Measurements from ENCODE around the gene REXO4. TPM values are rescaled to one million over a fixed set of nuclear protein-coding genes. Genes with fewer than 3 reads are reported as not detected.
"Not testable (repeated sequence)": the region's sequence is repeated elsewhere in the genome, so short reads cannot be mapped to it uniquely, and the experiment has no call there.

Gene REXO4
- total RNA-seq, 1 experiment from 2014 or later = 43.6 TPM

- no peaks in the 10 kb centered on the region for H3K27me3 ChIP-seq (replicated peaks; ENCODE audit: control insufficient read depth, insufficient read depth, low read length)
- Mint-ChIP-seq H3K4me1 (ENCODE audit: low read depth, unreplicated experiment) (no peaks in the 10 kb centered on the region), H3K27me3 (ENCODE audit: insufficient read depth, unreplicated experiment) (no peaks in the 10 kb centered on the region), H3K36me3 (ENCODE audit: insufficient read depth, unreplicated experiment) (peaks cover 2% of the 10 kb centered on the region), H3K27ac (ENCODE audit: unreplicated experiment) (no peak overlapping the region), H3K4me3 (ENCODE audit: unreplicated experiment) (no peak overlapping the region), H3K9me3 (ENCODE audit: unreplicated experiment) (no peaks in the 10 kb centered on the region)
- intact Hi-C loops (cut with micrococcal nuclease; ENCODE audit: unreplicated experiment) = no loop called here
- H3K4me3 ChIP-seq (ENCODE audit: low read depth, low read length) = no peak overlapping the region
- no peaks in the 10 kb centered on the region for H3K9me3 ChIP-seq
- no peaks in the 10 kb centered on the region for H3K36me3 ChIP-seq (ENCODE audit: control insufficient read depth, insufficient read depth, low read length)
- no TSS peak for BruUV-seq (replicated peaks)
- ChIA-PET POLR2A (no interaction called here), CTCF (interaction anchor here (1.0 to 1.4 kb wide), 2 partner anchors 19 to 63 kb away, joined by 3 to 5 read pairs; partner anchors contain the start of gene CACFD1)
- peak in 1 of 2 experiments; percentile 51 for DNase-seq
- TF ChIP-seq CTCF (IDR thresholded peaks at IDR 0.05; ENCODE audit: insufficient read depth in 1 of 2, low read depth in 1 of 2, low read length in 1 of 2, severe bottlenecking in 1 of 2, unreplicated experiment in 1 of 2) = peak in 1 of 2 experiments; percentile 37
- H3K4me1 ChIP-seq = peaks cover 4% of the 10 kb centered on the region; the same call in 1 of the 2 replicates
Measured at GRCh38 chr9:133396952-133397351, 20.9 kb downstream of the REXO4 start.

DNA sequence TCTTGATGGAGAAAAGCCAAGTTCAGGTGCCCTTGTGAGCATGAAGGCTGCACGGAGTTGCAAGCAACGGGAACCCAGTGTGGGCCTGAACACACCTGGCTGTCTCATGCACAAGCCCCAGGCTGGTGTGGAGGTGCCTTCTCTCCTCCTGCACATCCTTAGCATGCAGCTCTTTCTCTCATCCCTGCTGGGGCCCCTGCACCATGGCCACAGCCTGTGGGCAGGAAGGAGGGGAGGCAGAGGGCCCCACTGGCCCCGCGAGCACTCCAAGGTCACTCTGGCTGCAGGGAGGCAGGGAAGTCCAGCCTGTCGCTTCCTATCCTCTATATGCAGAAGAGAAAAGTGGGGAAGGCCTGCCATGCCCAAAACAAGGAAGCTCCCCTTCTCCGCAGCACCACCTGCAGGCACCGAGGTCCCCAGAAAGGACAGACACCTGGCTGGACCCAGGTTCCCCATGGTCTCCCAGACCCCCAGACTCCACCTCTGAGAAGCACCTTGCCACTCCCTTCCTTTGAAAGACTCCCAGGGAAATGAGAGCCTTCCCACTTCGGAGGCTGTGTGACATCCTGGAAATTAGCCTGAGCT, 23.0 kb downstream of the REXO4 start:
- Mint-ChIP-seq H3K4me3 (ENCODE audit: unreplicated experiment) (no peak overlapping the region), H3K9me3 (ENCODE audit: unreplicated experiment) (no peaks in the 10 kb centered on the region), H3K36me3 (ENCODE audit: insufficient read depth, unreplicated experiment) (no peaks in the 10 kb centered on the region), H3K27me3 (ENCODE audit: insufficient read depth, unreplicated experiment) (no peaks in the 10 kb centered on the region), H3K27ac (ENCODE audit: unreplicated experiment) (no peak overlapping the region), H3K4me1 (ENCODE audit: low read depth, unreplicated experiment) (peaks cover 2% of the 10 kb centered on the region)
- Histone ChIP-seq H3K27me3 (replicated peaks; ENCODE audit: control insufficient read depth, insufficient read depth, low read length) (no peaks in the 10 kb centered on the region), H3K4me1 (peaks cover 17% of the 10 kb centered on the region), H3K4me3 (ENCODE audit: low read depth, low read length) (no peak overlapping the region), H3K9me3 (no peaks in the 10 kb centered on the region), H3K36me3 (ENCODE audit: control insufficient read depth, insufficient read depth, low read length) (no peaks in the 10 kb centered on the region)
- no TSS peak for BruUV-seq (replicated peaks)
- no peak for DNase-seq
- CTCF ChIA-PET = interaction anchor here (0.9 kb wide), 1 partner anchor 19 kb away, joined by 3 read pairs; the partner anchor contains the start of gene STKLD1
- peak in 1 of 2 experiments; percentile 12 for TF ChIP-seq CTCF (IDR thresholded peaks at IDR 0.05; ENCODE audit: insufficient read depth in 1 of 2, low read depth in 1 of 2, low read length in 1 of 2, severe bottlenecking in 1 of 2, unreplicated experiment in 1 of 2)
- POLR2A ChIA-PET = interaction anchor here (0.6 kb wide), 2 partner anchors 27 to 325 kb away, joined by 3 read pairs; no protein-coding TSS in a partner anchor
- intact Hi-C loops (cut with micrococcal nuclease; ENCODE audit: unreplicated experiment) = loop anchor here (2.0 kb wide), 1 partner anchor 38 kb away; the partner anchor contains the start of genes SURF1 and SURF2

- Histone ChIP-seq H3K9me3 (no peaks in the 10 kb centered on the region), H3K36me3 (ENCODE audit: control insufficient read depth, insufficient read depth, low read length) (no peaks in the 10 kb centered on the region), H3K4me1 (peaks cover 17% of the 10 kb centered on the region), H3K4me3 (ENCODE audit: low read depth, low read length) (no peak overlapping the region), H3K27me3 (replicated peaks; ENCODE audit: control insufficient read depth, insufficient read depth, low read length) (no peaks in the 10 kb centered on the region)
- H3K36me3 Mint-ChIP-seq (ENCODE audit: insufficient read depth, unreplicated experiment) = no peaks in the 10 kb centered on the region
- intact Hi-C loops (cut with micrococcal nuclease; ENCODE audit: unreplicated experiment) = no loop called here
- POLR2A ChIA-PET = no interaction called here
- no peak overlapping the region for H3K4me3 Mint-ChIP-seq (ENCODE audit: unreplicated experiment)
- CTCF ChIA-PET = no interaction called here
- BruUV-seq (replicated peaks) = no TSS peak
- no peaks in the 10 kb centered on the region for H3K9me3 Mint-ChIP-seq (ENCODE audit: unreplicated experiment)
- no peaks in the 10 kb centered on the region for H3K27me3 Mint-ChIP-seq (ENCODE audit: insufficient read depth, unreplicated experiment)
- TF ChIP-seq CTCF (IDR thresholded peaks at IDR 0.05; ENCODE audit: insufficient read depth in 1 of 2, low read depth in 1 of 2, low read length in 1 of 2, severe bottlenecking in 1 of 2, unreplicated experiment in 1 of 2) = no peak
- H3K27ac Mint-ChIP-seq (ENCODE audit: unreplicated experiment) = no peak overlapping the region
- peaks cover 5% of the 10 kb centered on the region for H3K4me1 Mint-ChIP-seq (ENCODE audit: low read depth, unreplicated experiment)
- no peak for DNase-seq
Measured at GRCh38 chr9:133393399-133393798, 24.4 kb downstream of the REXO4 start.

- DNase-seq; H3K36me3 ChIP-seq (ENCODE audit: control insufficient read depth, insufficient read depth, low read length); H3K27me3 ChIP-seq (replicated peaks; ENCODE audit: control insufficient read depth, insufficient read depth, low read length); H3K9me3 ChIP-seq; H3K9me3 Mint-ChIP-seq (ENCODE audit: unreplicated experiment); H3K36me3 Mint-ChIP-seq (ENCODE audit: insufficient read depth, unreplicated experiment); H3K4me1 Mint-ChIP-seq (ENCODE audit: low read depth, unreplicated experiment); BruUV-seq (replicated peaks); intact Hi-C loops (cut with micrococcal nuclease; ENCODE audit: unreplicated experiment); H3K27me3 Mint-ChIP-seq (ENCODE audit: insufficient read depth, unreplicated experiment): not testable (repeated sequence)
- ChIA-PET POLR2A (interaction anchor here (0.6 to 0.7 kb wide), 3 partner anchors 14 to 154 kb away, joined by 5 to 9 read pairs (median 6); no protein-coding TSS in a partner anchor), CTCF (interaction anchor here (0.6 to 0.7 kb wide), 3 partner anchors 33 to 67 kb away, joined by 3 to 5 read pairs (median 4); partner anchors contain the start of genes MED22 and RPL7A)
- Histone ChIP-seq H3K4me3 (ENCODE audit: low read depth, low read length) (peak overlapping the region; percentile 11), H3K4me1 (peaks cover 17% of the 10 kb centered on the region)
- Mint-ChIP-seq H3K27ac (ENCODE audit: unreplicated experiment) (peak overlapping the region; percentile 29), H3K4me3 (ENCODE audit: unreplicated experiment) (peak overlapping the region; percentile 61)
Measured at GRCh38 chr9:133392308-133392707, 25.5 kb downstream of the REXO4 start.

DNA sequence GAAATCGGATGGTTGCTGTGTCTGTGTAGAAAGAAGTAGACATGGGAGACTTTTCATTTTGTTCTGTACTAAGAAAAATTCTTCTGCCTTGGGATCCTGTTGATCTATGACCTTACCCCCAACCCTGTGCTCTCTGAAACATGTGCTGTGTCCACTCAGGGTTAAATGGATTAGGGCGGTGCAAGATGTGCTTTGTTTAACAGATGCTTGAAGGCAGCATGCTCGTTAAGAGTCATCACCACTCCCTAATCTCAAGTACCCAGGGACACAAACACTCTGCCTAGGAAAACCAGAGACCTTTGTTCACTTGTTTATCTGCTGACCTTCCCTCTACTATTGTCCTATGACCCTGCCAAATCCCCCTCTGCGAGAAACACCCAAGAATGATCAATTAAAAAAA, 26.4 kb downstream of the REXO4 start:
- intact Hi-C loops (cut with micrococcal nuclease; ENCODE audit: unreplicated experiment); POLR2A ChIA-PET; H3K27me3 Mint-ChIP-seq (ENCODE audit: insufficient read depth, unreplicated experiment): not testable (repeated sequence)

More for the DNA sequence above, 26.4 kb downstream of the REXO4 start:
- peaks cover 17% of the 10 kb centered on the region for H3K4me1 ChIP-seq
- CTCF ChIA-PET; H3K36me3 ChIP-seq (ENCODE audit: control insufficient read depth, insufficient read depth, low read length); BruUV-seq (replicated peaks); DNase-seq; H3K9me3 ChIP-seq; H3K36me3 Mint-ChIP-seq (ENCODE audit: insufficient read depth, unreplicated experiment); H3K9me3 Mint-ChIP-seq (ENCODE audit: unreplicated experiment); H3K27me3 ChIP-seq (replicated peaks; ENCODE audit: control insufficient read depth, insufficient read depth, low read length); H3K4me3 ChIP-seq (ENCODE audit: low read depth, low read length): not testable (repeated sequence)
- peak overlapping the region; percentile 29 for H3K27ac Mint-ChIP-seq (ENCODE audit: unreplicated experiment)
- peaks cover 12% of the 10 kb centered on the region for H3K4me1 Mint-ChIP-seq (ENCODE audit: low read depth, unreplicated experiment)
- peak overlapping the region; percentile 61 for H3K4me3 Mint-ChIP-seq (ENCODE audit: unreplicated experiment)

Data from Caco-2 (cell line).